ENCODE results near the gene CDC14C.

DNA sequence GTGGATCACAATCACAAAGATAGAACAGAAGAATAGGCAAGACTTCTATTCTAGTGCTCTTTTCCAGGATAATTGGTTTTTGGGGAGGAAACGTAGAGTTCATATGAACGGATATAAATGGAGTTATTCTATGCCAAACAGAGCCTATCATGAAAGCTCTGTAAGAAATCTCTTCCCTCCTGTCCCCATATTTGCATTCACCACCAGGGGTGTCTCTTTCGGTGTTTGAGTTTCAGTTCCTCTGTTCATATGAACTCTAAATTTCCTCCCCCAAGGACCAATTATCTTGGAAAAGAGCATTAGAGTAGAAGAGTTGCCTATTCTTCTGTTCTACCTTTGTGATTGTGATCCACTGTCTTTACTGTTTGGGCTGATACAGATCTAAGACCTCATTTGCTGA, 48.3 kb upstream of the CDC14C start:
- TF ChIP-seq, protein P1, sequence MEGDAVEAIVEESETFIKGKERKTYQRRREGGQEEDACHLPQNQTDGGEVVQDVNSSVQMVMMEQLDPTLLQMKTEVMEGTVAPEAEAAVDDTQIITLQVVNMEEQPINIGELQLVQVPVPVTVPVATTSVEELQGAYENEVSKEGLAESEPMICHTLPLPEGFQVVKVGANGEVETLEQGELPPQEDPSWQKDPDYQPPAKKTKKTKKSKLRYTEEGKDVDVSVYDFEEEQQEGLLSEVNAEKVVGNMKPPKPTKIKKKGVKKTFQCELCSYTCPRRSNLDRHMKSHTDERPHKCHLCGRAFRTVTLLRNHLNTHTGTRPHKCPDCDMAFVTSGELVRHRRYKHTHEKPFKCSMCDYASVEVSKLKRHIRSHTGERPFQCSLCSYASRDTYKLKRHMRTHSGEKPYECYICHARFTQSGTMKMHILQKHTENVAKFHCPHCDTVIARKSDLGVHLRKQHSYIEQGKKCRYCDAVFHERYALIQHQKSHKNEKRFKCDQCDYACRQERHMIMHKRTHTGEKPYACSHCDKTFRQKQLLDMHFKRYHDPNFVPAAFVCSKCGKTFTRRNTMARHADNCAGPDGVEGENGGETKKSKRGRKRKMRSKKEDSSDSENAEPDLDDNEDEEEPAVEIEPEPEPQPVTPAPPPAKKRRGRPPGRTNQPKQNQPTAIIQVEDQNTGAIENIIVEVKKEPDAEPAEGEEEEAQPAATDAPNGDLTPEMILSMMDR (IDR thresholded peaks at IDR 0.05; ENCODE audit: insufficient read depth, low read length), result no peak
- TF ChIP-seq POLR2AphosphoS5 (IDR thresholded peaks at IDR 0.05; ENCODE audit: low read depth) (no peak), GABPA (IDR thresholded peaks at IDR 0.05; ENCODE audit: low read depth) (no peak), SPI1 (IDR thresholded peaks at IDR 0.05; ENCODE audit: borderline replicate concordance, low read depth) (no peak)
- TF ChIP-seq, protein P2, sequence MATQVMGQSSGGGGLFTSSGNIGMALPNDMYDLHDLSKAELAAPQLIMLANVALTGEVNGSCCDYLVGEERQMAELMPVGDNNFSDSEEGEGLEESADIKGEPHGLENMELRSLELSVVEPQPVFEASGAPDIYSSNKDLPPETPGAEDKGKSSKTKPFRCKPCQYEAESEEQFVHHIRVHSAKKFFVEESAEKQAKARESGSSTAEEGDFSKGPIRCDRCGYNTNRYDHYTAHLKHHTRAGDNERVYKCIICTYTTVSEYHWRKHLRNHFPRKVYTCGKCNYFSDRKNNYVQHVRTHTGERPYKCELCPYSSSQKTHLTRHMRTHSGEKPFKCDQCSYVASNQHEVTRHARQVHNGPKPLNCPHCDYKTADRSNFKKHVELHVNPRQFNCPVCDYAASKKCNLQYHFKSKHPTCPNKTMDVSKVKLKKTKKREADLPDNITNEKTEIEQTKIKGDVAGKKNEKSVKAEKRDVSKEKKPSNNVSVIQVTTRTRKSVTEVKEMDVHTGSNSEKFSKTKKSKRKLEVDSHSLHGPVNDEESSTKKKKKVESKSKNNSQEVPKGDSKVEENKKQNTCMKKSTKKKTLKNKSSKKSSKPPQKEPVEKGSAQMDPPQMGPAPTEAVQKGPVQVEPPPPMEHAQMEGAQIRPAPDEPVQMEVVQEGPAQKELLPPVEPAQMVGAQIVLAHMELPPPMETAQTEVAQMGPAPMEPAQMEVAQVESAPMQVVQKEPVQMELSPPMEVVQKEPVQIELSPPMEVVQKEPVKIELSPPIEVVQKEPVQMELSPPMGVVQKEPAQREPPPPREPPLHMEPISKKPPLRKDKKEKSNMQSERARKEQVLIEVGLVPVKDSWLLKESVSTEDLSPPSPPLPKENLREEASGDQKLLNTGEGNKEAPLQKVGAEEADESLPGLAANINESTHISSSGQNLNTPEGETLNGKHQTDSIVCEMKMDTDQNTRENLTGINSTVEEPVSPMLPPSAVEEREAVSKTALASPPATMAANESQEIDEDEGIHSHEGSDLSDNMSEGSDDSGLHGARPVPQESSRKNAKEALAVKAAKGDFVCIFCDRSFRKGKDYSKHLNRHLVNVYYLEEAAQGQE (IDR thresholded peaks at IDR 0.05; ENCODE audit: insufficient replicate concordance, low read depth), result no peak

Measured in HL-60 (cell line).